Right ventricle myocardium inferior (tissue), 1 donor: Measurements from ENCODE around the gene CARMIL1. TPM values are rescaled to one million over a fixed set of nuclear protein-coding genes. Genes with fewer than 3 reads are reported as not detected.
"Not testable (repeated sequence)": the region's sequence is repeated elsewhere in the genome, so short reads cannot be mapped to it uniquely, and the experiment has no call there.

ENCODE experiments used
- ATAC-seq: fragments of 200-7000 bp; cut with Tn5 transposase; one replicate; pipeline ENCODE4 v1.9.1; 2020; ENCODE audit warnings: mild to moderate bottlenecking, moderate library complexity
- DNase-seq: peaks from one replicate; pipeline ENCODE4 v3.0.0; 2021; ENCODE audit errors: missing footprints
- intact Hi-C: fragments of 100-400 bp; cut with DNase I; formaldehyde crosslinking; loops from one replicate; pipeline ENCODE4 v1.11.0; 2022
- total RNA-seq: library from RNA; stranded (reverse); fragmentation: NEBNext Ultra II Directional; extraction: Animal tissue kit (Norgen Biotek cat#: 25700); gene quantifications from one replicate; pipeline ENCODE4 v1.2.1, GENCODE V29; 2021
- donor health status: DM: no; HTN: yes; CAD: no; lungs with severe emphysema.

CARMIL1 gene
- total RNA-seq, 1 donor from 2014 or later: 5.4 TPM

GRCh38 chr6:25414755-25415154 is 135.6 kb downstream of the CARMIL1 start:
- DNase-seq: no peak
- intact Hi-C loops: no loop called here
- ATAC-seq: peak; percentile 45

GRCh38 chr6:25415274-25415673 is 136.1 kb downstream of the CARMIL1 start:
- ATAC-seq (no peak), DNase-seq (no peak)
- intact Hi-C loops: no loop called here

- intact Hi-C loops: no loop called here
- no peak for DNase-seq
- ATAC-seq: no peak
Observed at GRCh38 chr6:25415701-25416100, 136.5 kb downstream of the CARMIL1 start.

- intact Hi-C loops: no loop called here
- DNase-seq (no peak), ATAC-seq (no peak)
Observed at GRCh38 chr6:25417046-25417605, 138.0 kb downstream of the CARMIL1 start.

GRCh38 chr6:25418454-25419052 is 139.4 kb downstream of the CARMIL1 start:
- no peak for ATAC-seq
- intact Hi-C loops: no loop called here
- no peak for DNase-seq

- intact Hi-C loops: no loop called here
- ATAC-seq (no peak), DNase-seq (no peak)
Observed at GRCh38 chr6:25419879-25420278, 140.7 kb downstream of the CARMIL1 start.

- no peak for DNase-seq
- no peak for ATAC-seq
- intact Hi-C loops: no loop called here
Observed at GRCh38 chr6:25423358-25423757, 144.2 kb downstream of the CARMIL1 start.

GRCh38 chr6:25424303-25424702 is 145.1 kb downstream of the CARMIL1 start:
- DNase-seq (no peak), ATAC-seq (no peak)
- intact Hi-C loops: no loop called here

GRCh38 chr6:25427549-25427948 is 148.4 kb downstream of the CARMIL1 start:
- intact Hi-C loops: no loop called here
- no peak for DNase-seq
- no peak for ATAC-seq

GRCh38 chr6:25428758-25429317 is 149.7 kb downstream of the CARMIL1 start:
- intact Hi-C loops: no loop called here
- no peak for ATAC-seq
- DNase-seq: no peak

GRCh38 chr6:25431306-25431974 is 152.3 kb downstream of the CARMIL1 start:
- intact Hi-C loops: no loop called here
- no peak for DNase-seq
- ATAC-seq: no peak

GRCh38 chr6:25431975-25432307 is 152.8 kb downstream of the CARMIL1 start:
- DNase-seq (no peak), ATAC-seq (no peak)
- intact Hi-C loops: no loop called here

GRCh38 chr6:25434921-25435320 is 155.7 kb downstream of the CARMIL1 start:
- DNase-seq: no peak
- ATAC-seq: no peak
- intact Hi-C loops: no loop called here

- no peak for DNase-seq
- intact Hi-C loops: no loop called here
- no peak for ATAC-seq
Observed at GRCh38 chr6:25435416-25435985, 156.3 kb downstream of the CARMIL1 start.

GRCh38 chr6:25436760-25437159 is 157.6 kb downstream of the CARMIL1 start:
- intact Hi-C loops: no loop called here
- ATAC-seq (no peak), DNase-seq (no peak)

GRCh38 chr6:25439368-25439767 is 160.2 kb downstream of the CARMIL1 start:
- ATAC-seq (no peak), DNase-seq (no peak)
- intact Hi-C loops: no loop called here

- intact Hi-C loops: no loop called here
- no peak for DNase-seq
- ATAC-seq: no peak
Observed at GRCh38 chr6:25441663-25442270, 162.6 kb downstream of the CARMIL1 start.

GRCh38 chr6:25442898-25443297 is 163.7 kb downstream of the CARMIL1 start:
- intact Hi-C loops: no loop called here
- no peak for ATAC-seq
- no peak for DNase-seq

GRCh38 chr6:25444521-25444920 is 165.3 kb downstream of the CARMIL1 start:
- ATAC-seq, DNase-seq, intact Hi-C loops: not testable (repeated sequence)
